Vagina (tissue), 2 donors: Measurements from ENCODE around the gene LCT. TPM values are rescaled to one million over a fixed set of nuclear protein-coding genes. Genes with fewer than 3 reads are reported as not detected.

ENCODE experiments used
- DNase-seq, 2 donors: peaks; one replicate each; pipeline ENCODE4 v3.0.0-alpha.2; 2017; ENCODE audit errors: extremely low spot score in 2 of 2
- H3K27ac ChIP-seq: fragments of 200-600 bp; sonication (generic); one replicate; pipeline ENCODE4 v1.5.1; 2019
- H3K27me3 ChIP-seq: fragments of 200-600 bp; sonication (generic); one replicate; pipeline ENCODE4 v1.5.1; 2019
- H3K36me3 ChIP-seq, 2 donors: fragments of 200-600 bp; sonication (generic); one replicate each; pipeline ENCODE4 v1.5.1; 2017 to 2019
- H3K4me1 ChIP-seq: fragments of 200-600 bp; sonication (generic); one replicate; pipeline ENCODE4 v1.5.1; 2019
- H3K4me3 ChIP-seq, 2 donors: fragments of 200-600 bp; sonication (generic); 1 replicate in 1 of 2; 2 replicates in 1 of 2; pipeline ENCODE4 v1.5.1; 2016 to 2019
- H3K9me3 ChIP-seq: fragments of 200-600 bp; sonication (generic); one replicate; pipeline ENCODE4 v1.5.1; 2019
- POLR2A ChIP-seq, 2 donors: fragments of 450-650 bp; IDR thresholded peaks; one replicate each; pipeline ENCODE4 v1.6.1; 2017; ENCODE audit warnings: antibody characterized with exemption in 2 of 2, mild to moderate bottlenecking in 2 of 2, moderate library complexity in 2 of 2
- POLR2AphosphoS5 ChIP-seq, 2 donors: sonication (generic); formaldehyde crosslinking; IDR thresholded peaks; one replicate each; pipeline ENCODE4 v1.9.0; 2017; ENCODE audit warnings: antibody characterized with exemption in 2 of 2, mild to moderate bottlenecking in 2 of 2, low read depth in 1 of 2; ENCODE audit not compliant: insufficient read depth in 1 of 2
- intact Hi-C: fragments of 100-400 bp; cut with DNase I; formaldehyde crosslinking; loops from one replicate; pipeline ENCODE4 v1.15.1; 2023
- total RNA-seq: library from RNA; depleted of rRNA; stranded (reverse); fragments of >200 nt; gene quantifications from one replicate; pipeline ENCODE4 v1.2.3, GENCODE V29; 2016
- TF ChIP-seq, protein P1 (sequence below), 3 experiments: fragments of 450-650 bp in 2 of 3; fragments of 200-600 bp in 1 of 3; sonication (generic) in 1 of 3; IDR thresholded peaks; one replicate each; pipeline ENCODE4 v1.5.1; 2017 to 2019; ENCODE audit warnings: antibody characterized with exemption in 3 of 3, mild to moderate bottlenecking in 2 of 3, moderate library complexity in 2 of 3

The LCT gene
- total RNA-seq, 1 donor from 2014 or later: not detected

- TF ChIP-seq POLR2AphosphoS5 (IDR thresholded peaks at IDR 0.05; ENCODE audit: insufficient read depth in 1 of 2, low read depth in 1 of 2): no peak
- TF ChIP-seq, protein P1, sequence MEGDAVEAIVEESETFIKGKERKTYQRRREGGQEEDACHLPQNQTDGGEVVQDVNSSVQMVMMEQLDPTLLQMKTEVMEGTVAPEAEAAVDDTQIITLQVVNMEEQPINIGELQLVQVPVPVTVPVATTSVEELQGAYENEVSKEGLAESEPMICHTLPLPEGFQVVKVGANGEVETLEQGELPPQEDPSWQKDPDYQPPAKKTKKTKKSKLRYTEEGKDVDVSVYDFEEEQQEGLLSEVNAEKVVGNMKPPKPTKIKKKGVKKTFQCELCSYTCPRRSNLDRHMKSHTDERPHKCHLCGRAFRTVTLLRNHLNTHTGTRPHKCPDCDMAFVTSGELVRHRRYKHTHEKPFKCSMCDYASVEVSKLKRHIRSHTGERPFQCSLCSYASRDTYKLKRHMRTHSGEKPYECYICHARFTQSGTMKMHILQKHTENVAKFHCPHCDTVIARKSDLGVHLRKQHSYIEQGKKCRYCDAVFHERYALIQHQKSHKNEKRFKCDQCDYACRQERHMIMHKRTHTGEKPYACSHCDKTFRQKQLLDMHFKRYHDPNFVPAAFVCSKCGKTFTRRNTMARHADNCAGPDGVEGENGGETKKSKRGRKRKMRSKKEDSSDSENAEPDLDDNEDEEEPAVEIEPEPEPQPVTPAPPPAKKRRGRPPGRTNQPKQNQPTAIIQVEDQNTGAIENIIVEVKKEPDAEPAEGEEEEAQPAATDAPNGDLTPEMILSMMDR (IDR thresholded peaks at IDR 0.05): no peak
- TF ChIP-seq POLR2A (IDR thresholded peaks at IDR 0.05): no peak
- H3K4me3 ChIP-seq: no peak overlapping the region
Measured at GRCh38 chr2:135803278-135803677, 33.7 kb downstream of the LCT start.

DNA sequence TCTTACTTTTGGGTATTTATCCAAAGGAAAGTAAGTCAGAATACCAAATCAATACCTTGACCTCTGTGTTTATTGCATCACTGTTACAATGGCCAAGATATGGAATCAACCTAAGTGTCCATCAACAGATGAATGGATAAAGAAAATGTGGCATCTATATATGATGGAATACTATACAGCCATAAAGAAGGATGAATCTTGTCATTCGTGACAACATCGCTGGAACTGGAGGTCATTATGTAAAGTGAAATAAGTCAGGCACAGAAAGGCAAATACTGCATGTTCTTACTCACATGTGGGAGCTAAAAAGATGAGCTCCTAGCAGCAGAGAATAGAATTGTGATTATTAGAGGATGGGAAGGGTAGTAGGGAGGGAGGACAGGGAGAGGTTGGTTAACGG, 34.6 kb downstream of the LCT start:
- no peaks in the 10 kb centered on the region for H3K9me3 ChIP-seq
- no peaks in the 10 kb centered on the region for H3K4me1 ChIP-seq
- no peak overlapping the region for H3K27ac ChIP-seq
- no peaks in the 10 kb centered on the region for H3K36me3 ChIP-seq
- no peak for DNase-seq
- no peaks in the 10 kb centered on the region for H3K27me3 ChIP-seq
- TF ChIP-seq, protein P1 (IDR thresholded peaks at IDR 0.05): no peak
- no peak for TF ChIP-seq POLR2A (IDR thresholded peaks at IDR 0.05)
- no peak for TF ChIP-seq POLR2AphosphoS5 (IDR thresholded peaks at IDR 0.05; ENCODE audit: insufficient read depth in 1 of 2, low read depth in 1 of 2)
- intact Hi-C loops: no loop called here
- H3K4me3 ChIP-seq: no peak overlapping the region

More at GRCh38 chr2:135803278-135803677, 33.7 kb downstream of the LCT start:
- intact Hi-C loops: no loop called here
- Histone ChIP-seq H3K4me1 (no peaks in the 10 kb centered on the region), H3K27me3 (no peaks in the 10 kb centered on the region), H3K9me3 (no peaks in the 10 kb centered on the region), H3K27ac (no peak overlapping the region), H3K36me3 (no peaks in the 10 kb centered on the region)
- no peak for DNase-seq

DNA sequence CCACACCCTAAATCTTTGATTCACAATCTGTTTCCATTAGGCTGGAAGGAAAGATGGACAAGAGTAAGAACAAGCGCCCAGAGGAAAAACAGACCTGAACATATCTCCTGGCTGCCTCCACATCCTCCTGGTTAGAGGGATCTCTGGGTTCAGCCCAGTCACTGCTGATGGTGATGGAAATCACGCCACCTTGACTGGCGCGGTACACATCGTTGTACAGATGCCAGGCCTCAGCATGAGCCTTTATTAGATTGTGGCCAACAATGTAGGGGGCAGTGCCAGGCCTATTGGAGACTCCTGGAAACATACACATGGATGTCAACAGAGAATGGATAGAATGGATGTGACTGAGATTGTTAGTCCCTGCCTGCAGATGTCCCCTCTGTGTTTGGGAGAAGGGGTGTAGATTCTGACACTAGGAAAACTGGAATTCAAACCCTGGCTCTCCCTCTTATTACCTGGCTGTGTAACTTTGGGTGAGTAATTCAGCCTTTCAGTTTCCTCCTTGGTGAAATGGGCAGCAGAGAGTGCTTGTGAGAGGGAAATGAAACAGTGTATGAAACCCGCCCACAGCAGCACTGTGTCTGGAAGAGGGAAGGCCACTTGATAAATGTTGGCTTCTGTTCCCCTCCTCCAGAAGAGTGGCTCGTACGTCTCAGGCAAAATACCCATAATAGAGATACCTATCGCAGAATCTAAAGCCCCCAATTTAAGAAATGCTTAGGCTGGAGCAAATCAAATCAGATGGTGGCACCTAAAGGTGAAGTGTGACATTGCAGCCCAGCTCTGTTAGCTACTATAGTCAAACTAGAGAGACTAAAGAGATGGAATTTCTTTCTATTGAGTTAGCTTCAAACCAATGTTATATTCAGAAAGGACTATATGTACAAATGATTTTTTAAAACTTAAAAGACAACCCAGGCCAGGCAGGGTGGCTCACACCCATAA, 36.2 kb downstream of the LCT start:
- TF ChIP-seq POLR2A (IDR thresholded peaks at IDR 0.05) (no peak), POLR2AphosphoS5 (IDR thresholded peaks at IDR 0.05; ENCODE audit: insufficient read depth in 1 of 2, low read depth in 1 of 2) (no peak)
- TF ChIP-seq, protein P1 (IDR thresholded peaks at IDR 0.05): no peak
- no peaks in the 10 kb centered on the region for H3K9me3 ChIP-seq
- H3K27me3 ChIP-seq: no peaks in the 10 kb centered on the region
- H3K27ac ChIP-seq: no peak overlapping the region
- intact Hi-C loops: no loop called here
- H3K4me1 ChIP-seq: no peaks in the 10 kb centered on the region
- no peak overlapping the region for H3K4me3 ChIP-seq
- no peak for DNase-seq
- H3K36me3 ChIP-seq: no peaks in the 10 kb centered on the region

GRCh38 chr2:135799738-135800137, 37.2 kb downstream of the LCT start:
- Histone ChIP-seq H3K27me3 (no peaks in the 10 kb centered on the region), H3K4me1 (no peaks in the 10 kb centered on the region), H3K27ac (no peak overlapping the region), H3K9me3 (no peaks in the 10 kb centered on the region), H3K36me3 (no peaks in the 10 kb centered on the region), H3K4me3 (no peak overlapping the region)
- intact Hi-C loops: no loop called here
- no peak for DNase-seq
- no peak for TF ChIP-seq POLR2AphosphoS5 (IDR thresholded peaks at IDR 0.05; ENCODE audit: insufficient read depth in 1 of 2, low read depth in 1 of 2)
- TF ChIP-seq, protein P1 (IDR thresholded peaks at IDR 0.05): no peak
- TF ChIP-seq POLR2A (IDR thresholded peaks at IDR 0.05): no peak

DNA sequence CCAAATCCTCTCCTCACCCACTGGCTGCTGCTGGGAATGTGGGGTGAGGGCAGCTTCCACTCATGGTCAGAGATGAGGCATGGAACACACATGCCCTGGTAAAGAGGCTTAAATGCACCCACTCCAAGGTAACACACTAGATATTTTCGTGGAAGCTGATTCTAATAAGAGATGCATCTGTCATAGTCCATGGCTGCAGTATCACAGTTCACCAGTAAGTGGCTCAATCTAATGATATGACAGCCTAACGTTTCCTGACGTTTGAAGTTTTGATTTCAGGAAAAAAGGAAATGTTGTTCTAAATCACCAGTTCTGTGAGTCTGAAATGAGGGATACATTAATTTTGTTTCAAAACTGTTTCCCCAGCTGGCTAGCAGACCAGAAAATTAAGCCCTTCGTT, 38.2 kb downstream of the LCT start:
- H3K4me3 ChIP-seq: no peak overlapping the region
- intact Hi-C loops: no loop called here

More for the DNA sequence above, 38.2 kb downstream of the LCT start:
- H3K27ac ChIP-seq: no peak overlapping the region
- no peaks in the 10 kb centered on the region for H3K36me3 ChIP-seq
- no peaks in the 10 kb centered on the region for H3K9me3 ChIP-seq
- no peaks in the 10 kb centered on the region for H3K4me1 ChIP-seq
- no peaks in the 10 kb centered on the region for H3K27me3 ChIP-seq
- TF ChIP-seq POLR2A (IDR thresholded peaks at IDR 0.05) (no peak), POLR2AphosphoS5 (IDR thresholded peaks at IDR 0.05; ENCODE audit: insufficient read depth in 1 of 2, low read depth in 1 of 2) (no peak)
- TF ChIP-seq, protein P1 (IDR thresholded peaks at IDR 0.05): no peak
- no peak for DNase-seq
